H1 (cell line): ENCODE results near the gene CCDC182. TPM values are rescaled to one million over a fixed set of nuclear protein-coding genes. Genes with fewer than 3 reads are reported as not detected.

ENCODE experiments used
- CTCF ChIA-PET: fragments of 300-600 bp; sonication (Branson Sonifier 250); formaldehyde crosslinking; loops from one replicate; lab custom pipeline; 2021; ENCODE audit not compliant: partially characterized antibody; lab: Charles Lee
- POLR2A ChIA-PET: fragments of 300-600 bp; sonication (Branson Sonifier 250); formaldehyde crosslinking; loops from one replicate; lab custom pipeline; 2021; ENCODE audit warnings: inconsistent platforms; ENCODE audit not compliant: partially characterized antibody; lab: Charles Lee
- DNase-seq, 2 experiments: peaks; one replicate each; pipeline versions ENCODE4 v3.0.0 to v3.0.0-alpha.2; 2010 to 2022; ENCODE audit warnings: low spot score in 2 of 2, low read depth in 1 of 2, mixed read lengths in 1 of 2
- FAIRE-seq: peaks from 2 replicates; lab custom pipeline; 2011; peaks lifted over from hg19 to GRCh38; lab: Jason Lieb, UNC
- H2AFZ ChIP-seq: 2 replicates; pipeline ENCODE4 v1.8.1; 2012; ENCODE audit warnings: low read length, inconsistent platforms
- H2AK5ac ChIP-seq: 2 replicates; pipeline ENCODE4 v1.6.1; 2013; ENCODE audit warnings: low read depth, low read length
- H2BK120ac ChIP-seq: replicated peaks from 2 replicates; pipeline ENCODE3; 2013; ENCODE audit warnings: low read depth, low read length, inconsistent platforms
- H2BK12ac ChIP-seq: 2 replicates; pipeline ENCODE4 v1.6.1; 2013; ENCODE audit warnings: low read depth, low read length
- H2BK15ac ChIP-seq: 2 replicates; pipeline ENCODE4 v1.6.1; 2013; ENCODE audit warnings: low read length
- H2BK20ac ChIP-seq: 2 replicates; pipeline ENCODE4 v1.6.1; 2013; ENCODE audit warnings: low read length
- H2BK5ac ChIP-seq: 2 replicates; pipeline ENCODE4 v1.6.1; 2013; ENCODE audit warnings: low read depth, low read length
- H3K14ac ChIP-seq: 2 replicates; pipeline ENCODE4 v1.6.1; 2013; ENCODE audit warnings: inconsistent platforms; ENCODE audit not compliant: insufficient read length
- H3K18ac ChIP-seq: 2 replicates; pipeline ENCODE4 v1.6.1; 2013; ENCODE audit warnings: low read length; ENCODE audit errors: extremely low read depth
- H3K23ac ChIP-seq: 2 replicates; pipeline ENCODE4 v1.6.1; 2013; ENCODE audit warnings: inconsistent platforms; ENCODE audit not compliant: insufficient read length
- H3K23me2 ChIP-seq: 2 replicates; pipeline ENCODE4 v1.6.1; 2013; ENCODE audit warnings: low read depth, low read length
- H3K27ac ChIP-seq: 2 replicates; pipeline ENCODE4 v1.6.1; 2011; ENCODE audit warnings: low read depth, low read length, inconsistent platforms
- H3K27me3 ChIP-seq, 4 experiments: replicated peaks in 1 of 4; 1 replicate in 1 of 4; 2 replicates in 3 of 4; pipeline versions ENCODE4 v1.6.1 to v1.8.1; 2011 to 2013; ENCODE audit warnings: low read length in 3 of 4, mild to moderate bottlenecking in 3 of 4, inconsistent platforms in 2 of 4, mixed read lengths in 2 of 4, moderate library complexity in 1 of 4; ENCODE audit not compliant: control insufficient read depth in 3 of 4, insufficient read depth in 3 of 4; ENCODE audit errors: extremely low read depth in 1 of 4
- H3K36me3 ChIP-seq, 4 experiments: 2 replicates each; pipeline versions ENCODE4 v1.6.1 to v1.8.1; 2011 to 2013; ENCODE audit warnings: mild to moderate bottlenecking in 4 of 4, low read length in 3 of 4, moderate library complexity in 2 of 4, control low read depth in 1 of 4, inconsistent platforms in 1 of 4; ENCODE audit not compliant: insufficient read depth in 4 of 4, control insufficient read depth in 2 of 4
- H3K4ac ChIP-seq: replicated peaks from 2 replicates; pipeline ENCODE3; 2013; ENCODE audit warnings: low read length, low read depth, mixed read lengths, inconsistent platforms; ENCODE audit not compliant: insufficient read length
- H3K4me1 ChIP-seq, 4 experiments: replicated peaks in 1 of 4; 1 replicate in 1 of 4; 2 replicates in 3 of 4; pipeline versions ENCODE4 v1.6.1 to v1.8.1; 2011 to 2013; ENCODE audit warnings: low read length in 3 of 4, inconsistent platforms in 2 of 4, mixed read lengths in 1 of 4; ENCODE audit not compliant: insufficient read depth in 4 of 4, control insufficient read depth in 3 of 4
- H3K4me2 ChIP-seq, 2 experiments: 2 replicates each; pipeline versions ENCODE4 v1.6.1 to v1.8.1; 2011 to 2013; ENCODE audit warnings: low read depth in 2 of 2, low read length in 2 of 2, control low read depth in 1 of 2, inconsistent platforms in 1 of 2, mild to moderate bottlenecking in 1 of 2; ENCODE audit not compliant: insufficient read depth in 1 of 2
- H3K4me3 ChIP-seq, 4 experiments: fragments of 200-600, 300-600 bp in 1 of 4; sonication (generic), shearing (Covaris generic), sonication (Bioruptor Twin) in 1 of 4; 2 replicates each; pipeline versions ENCODE4 v1.5.1 to v1.8.1; 2011 to 2016; ENCODE audit warnings: low read length in 4 of 4, low read depth in 3 of 4, control low read depth in 2 of 4, inconsistent platforms in 2 of 4, mild to moderate bottlenecking in 2 of 4, mixed read lengths in 1 of 4, moderate library complexity in 1 of 4; ENCODE audit not compliant: insufficient read depth in 2 of 4; ENCODE audit errors: extremely low read depth in 1 of 4
- H3K56ac ChIP-seq: replicated peaks from 2 replicates; pipeline ENCODE3; 2013; ENCODE audit warnings: low read depth, mild to moderate bottlenecking, mixed read lengths, low read length, inconsistent platforms; ENCODE audit not compliant: insufficient read length
- H3K79me1 ChIP-seq: 2 replicates; pipeline ENCODE4 v1.6.1; 2013; ENCODE audit warnings: low read depth, low read length, control low read depth
- H3K79me2 ChIP-seq, 2 experiments: 2 replicates each; pipeline versions ENCODE4 v1.6.1 to v1.8.1; 2012 to 2013; ENCODE audit warnings: low read length in 2 of 2, mild to moderate bottlenecking in 2 of 2, inconsistent platforms in 1 of 2; ENCODE audit not compliant: insufficient read depth in 2 of 2, control insufficient read depth in 1 of 2
- H3K9ac ChIP-seq, 4 experiments: replicated peaks in 1 of 4; 1 replicate in 1 of 4; 2 replicates in 3 of 4; pipeline versions ENCODE4 v1.6.1 to v1.8.1; 2011 to 2013; ENCODE audit warnings: low read depth in 3 of 4, low read length in 3 of 4, control low read depth in 2 of 4, mild to moderate bottlenecking in 2 of 4, moderate library complexity in 2 of 4, inconsistent platforms in 1 of 4; ENCODE audit errors: extremely low read depth in 1 of 4
- H3K9me3 ChIP-seq, 2 experiments: 2 replicates each; pipeline versions ENCODE4 v1.6.1 to v1.8.1; 2012 to 2013; ENCODE audit warnings: mild to moderate bottlenecking in 2 of 2, moderate library complexity in 2 of 2, control low read depth in 1 of 2, inconsistent platforms in 1 of 2, low read depth in 1 of 2, low read length in 1 of 2, mixed read lengths in 1 of 2; ENCODE audit not compliant: insufficient read depth in 2 of 2
- H4K20me1 ChIP-seq, 2 experiments: replicated peaks in 1 of 2; 2 replicates each; pipeline versions ENCODE3 to v1.8.1; 2011 to 2013; ENCODE audit warnings: inconsistent platforms in 2 of 2, low read length in 2 of 2, mild to moderate bottlenecking in 1 of 2; ENCODE audit not compliant: insufficient read depth in 2 of 2, control insufficient read depth in 1 of 2
- H4K5ac ChIP-seq: 2 replicates; pipeline ENCODE4 v1.6.1; 2013; ENCODE audit warnings: low read length, low read depth, mixed read lengths, inconsistent platforms; ENCODE audit not compliant: insufficient read length
- H4K8ac ChIP-seq: 2 replicates; pipeline ENCODE4 v1.8.0; 2013; ENCODE audit warnings: mild to moderate bottlenecking, moderate library complexity, low read length, inconsistent platforms; ENCODE audit not compliant: insufficient read depth; ENCODE audit errors: extremely low read depth
- H4K91ac ChIP-seq: replicated peaks from 2 replicates; pipeline ENCODE3; 2013; ENCODE audit warnings: low read length, mixed read lengths, inconsistent platforms; ENCODE audit not compliant: insufficient read length
- ASH2L ChIP-seq: fragments of 200-600, 300-600 bp; sonication (generic); IDR thresholded peaks from one replicate; pipeline ENCODE4 v1.7.1; 2017; ENCODE audit warnings: low read length
- BRCA1 ChIP-seq: IDR thresholded peaks from 2 replicates; pipeline ENCODE4 v1.6.1; 2012; ENCODE audit warnings: low read depth, low read length, improper control_type of control experiment
- CBX8 ChIP-seq: fragments of 300-800, 300-1000 bp; sonication (generic); IDR thresholded peaks from 2 replicates; pipeline ENCODE4 v1.7.1; 2016; ENCODE audit warnings: low read depth, low read length, borderline replicate concordance
- GABPA ChIP-seq: IDR thresholded peaks from 2 replicates; pipeline ENCODE4 v1.6.1; 2011; ENCODE audit warnings: mild to moderate bottlenecking, low read length, moderate library complexity, borderline replicate concordance; ENCODE audit not compliant: insufficient read depth
- RAD21 ChIP-seq, 2 experiments: IDR thresholded peaks in 1 of 2; conservative IDR thresholded peaks in 1 of 2; 2 replicates each; pipeline ENCODE4 v1.6.1; 2011; ENCODE audit warnings: low read depth in 2 of 2, low read length in 2 of 2, improper control_type of control experiment in 1 of 2, inconsistent platforms in 1 of 2, mild to moderate bottlenecking in 1 of 2, moderate library complexity in 1 of 2
- SIX5 ChIP-seq: IDR thresholded peaks from 2 replicates; pipeline ENCODE4 v1.6.1; 2011; ENCODE audit warnings: mild to moderate bottlenecking, low read depth, low read length
- TAF7 ChIP-seq: optimal IDR thresholded peaks from 2 replicates; pipeline ENCODE3; 2011; ENCODE audit warnings: low read depth, mild to moderate bottlenecking, inconsistent platforms, low read length, moderate library complexity, borderline replicate concordance
- ZNF274 ChIP-seq: IDR thresholded peaks from 2 replicates; pipeline ENCODE4 v1.7.0; 2012; ENCODE audit warnings: low read length, borderline replicate concordance; ENCODE audit errors: extremely low read depth
- WGBS, 2 experiments: shearing (Covaris generic) in 1 of 2; methylation state at CpG; one replicate each; pipeline versions ENCODE4 v1.1.6 to v1.1.7; 2013 to 2015; ENCODE audit warnings: low lambda C conversion rate in 2 of 2, mixed read lengths in 2 of 2, inconsistent platforms in 1 of 2, low coverage in 1 of 2, missing lambda C conversion rate in 1 of 2; ENCODE audit not compliant: insufficient replicate concordance in 2 of 2, insufficient coverage in 1 of 2, insufficient read length in 1 of 2; ENCODE audit errors: extremely low coverage in 1 of 2, missing lambda C conversion rate in 1 of 2; 5-methylcytosine and 5-hydroxymethylcytosine counted together
- polyA plus RNA-seq, 7 experiments: library from polyadenylated mRNA; depleted of rRNA in 3 of 7; stranded (reverse) in 5 of 7; unstranded in 2 of 7; fragments of >200 nt in 5 of 7; fragments of 200-250 nt in 2 of 7; gene quantifications; 1 replicate in 5 of 7; 2 replicates in 1 of 7; 4 replicates in 1 of 7; pipeline versions ENCODE4 v1.2.1 to v1.2.3, GENCODE V29; 2011 to 2013; ENCODE audit warnings: missing spikeins in 2 of 7, mixed read lengths in 2 of 7
- total RNA-seq: library from RNA; stranded (reverse); fragmentation: NEBNext Ultra II Directional; extraction: Animal tissue kit (Norgen Biotek cat#: 25700); gene quantifications from 2 replicates; pipeline ENCODE4 v1.2.1, GENCODE V29; 2021
- TF ChIP-seq, protein P1 (sequence below): IDR thresholded peaks from 2 replicates; pipeline ENCODE4 v1.6.1; 2012; ENCODE audit warnings: inconsistent platforms

The CCDC182 gene
- total and polyA plus RNA-seq, 2 of the 8 experiments (the other 6 are each of a cell fraction or from before 2014, with no cell fraction given): not detected

DNA sequence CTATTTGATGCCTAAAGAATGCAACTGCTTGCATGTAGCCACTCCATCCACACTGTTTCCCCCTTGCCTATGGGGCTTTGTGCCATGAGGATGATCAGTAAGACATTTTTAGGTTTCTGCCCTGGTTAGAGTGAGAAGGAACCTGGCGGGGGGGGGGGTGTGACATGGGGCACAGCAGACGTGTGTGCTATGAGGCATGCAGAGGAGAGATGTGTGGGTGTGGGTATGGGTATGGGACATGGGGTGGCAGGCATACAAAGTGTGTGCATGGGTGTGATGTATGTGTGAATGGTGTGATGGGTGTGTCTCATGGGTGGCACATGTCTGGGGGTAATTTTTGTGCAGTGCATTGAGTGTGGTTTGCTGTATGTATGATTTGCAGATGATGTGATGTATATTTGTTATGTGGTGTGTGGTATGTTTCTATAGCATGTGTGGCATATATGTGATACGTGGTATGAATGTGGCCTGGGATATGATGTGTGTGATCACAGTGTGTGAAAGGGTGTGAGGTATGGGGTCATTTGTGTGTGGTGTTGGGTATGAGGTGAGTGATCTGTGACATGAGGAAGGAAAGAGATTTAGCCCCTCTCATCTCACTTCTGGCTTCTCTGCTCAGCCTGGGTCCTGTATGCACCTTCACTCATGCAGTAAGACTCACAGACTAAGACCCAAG lies 14.9 kb downstream of the CCDC182 start:
- no peaks in the 10 kb centered on the region for H3K79me2 ChIP-seq
- H3K9ac ChIP-seq: no peak overlapping the region
- H3K4me3 ChIP-seq: no peak overlapping the region
- H3K36me3 ChIP-seq: no peaks in the 10 kb centered on the region
- H2BK120ac ChIP-seq: no peak overlapping the region
- no peak overlapping the region for H4K91ac ChIP-seq
- DNase-seq (no peak), FAIRE-seq (no peak)
- no peak overlapping the region for H4K5ac ChIP-seq
- H2BK12ac ChIP-seq: no peak overlapping the region
- no peaks in the 10 kb centered on the region for H3K23me2 ChIP-seq
- ChIA-PET CTCF (interaction anchor here (1.1 kb wide), 1 partner anchor 13 kb away, joined by 4 read pairs; no protein-coding TSS in a partner anchor), POLR2A (no interaction called here)
- H3K18ac ChIP-seq: no peak overlapping the region
- no peaks in the 10 kb centered on the region for H3K79me1 ChIP-seq
- no peak overlapping the region for H2AK5ac ChIP-seq
- no peak overlapping the region for H2BK5ac ChIP-seq
- H3K4ac ChIP-seq: no peak overlapping the region
- H3K27me3 ChIP-seq: no peaks in the 10 kb centered on the region; a peak in 1 of 7 replicates
- no peak overlapping the region for H2AFZ ChIP-seq
- H3K14ac ChIP-seq: no peak overlapping the region
- TF ChIP-seq BRCA1 (no peak), CBX8 (no peak), GABPA (no peak), SIX5 (no peak), TAF7 (no peak), ASH2L (no peak), ZNF274 (no peak), RAD21 (IDR thresholded peaks at IDR 0.05 in 1 of 2, conservative IDR thresholded peaks at IDR 0.05 in 1 of 2; ENCODE audit: low read depth in 2 of 2, low read length in 2 of 2) (no peak)
- TF ChIP-seq, protein P1, sequence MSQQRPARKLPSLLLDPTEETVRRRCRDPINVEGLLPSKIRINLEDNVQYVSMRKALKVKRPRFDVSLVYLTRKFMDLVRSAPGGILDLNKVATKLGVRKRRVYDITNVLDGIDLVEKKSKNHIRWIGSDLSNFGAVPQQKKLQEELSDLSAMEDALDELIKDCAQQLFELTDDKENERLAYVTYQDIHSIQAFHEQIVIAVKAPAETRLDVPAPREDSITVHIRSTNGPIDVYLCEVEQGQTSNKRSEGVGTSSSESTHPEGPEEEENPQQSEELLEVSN: no peak
- H3K23ac ChIP-seq: no peak overlapping the region
- H4K8ac ChIP-seq: no peak overlapping the region
- no peak overlapping the region for H2BK15ac ChIP-seq
- no peaks in the 10 kb centered on the region for H4K20me1 ChIP-seq
- no peaks in the 10 kb centered on the region for H3K9me3 ChIP-seq
- no peak overlapping the region for H3K56ac ChIP-seq
- H3K27ac ChIP-seq: no peak overlapping the region
- WGBS, 2 experiments: 97% methylated on average over 2 of the region's 3 CpGs; no CpG with 5 or more reads in 1 of the 2 experiments
- no peak overlapping the region for H2BK20ac ChIP-seq
- no peaks in the 10 kb centered on the region; a peak in 1 of 7 replicates for H3K4me1 ChIP-seq
- H3K4me2 ChIP-seq: no peak overlapping the region
